Measurements from ENCODE around the gene NATD1.

DNA sequence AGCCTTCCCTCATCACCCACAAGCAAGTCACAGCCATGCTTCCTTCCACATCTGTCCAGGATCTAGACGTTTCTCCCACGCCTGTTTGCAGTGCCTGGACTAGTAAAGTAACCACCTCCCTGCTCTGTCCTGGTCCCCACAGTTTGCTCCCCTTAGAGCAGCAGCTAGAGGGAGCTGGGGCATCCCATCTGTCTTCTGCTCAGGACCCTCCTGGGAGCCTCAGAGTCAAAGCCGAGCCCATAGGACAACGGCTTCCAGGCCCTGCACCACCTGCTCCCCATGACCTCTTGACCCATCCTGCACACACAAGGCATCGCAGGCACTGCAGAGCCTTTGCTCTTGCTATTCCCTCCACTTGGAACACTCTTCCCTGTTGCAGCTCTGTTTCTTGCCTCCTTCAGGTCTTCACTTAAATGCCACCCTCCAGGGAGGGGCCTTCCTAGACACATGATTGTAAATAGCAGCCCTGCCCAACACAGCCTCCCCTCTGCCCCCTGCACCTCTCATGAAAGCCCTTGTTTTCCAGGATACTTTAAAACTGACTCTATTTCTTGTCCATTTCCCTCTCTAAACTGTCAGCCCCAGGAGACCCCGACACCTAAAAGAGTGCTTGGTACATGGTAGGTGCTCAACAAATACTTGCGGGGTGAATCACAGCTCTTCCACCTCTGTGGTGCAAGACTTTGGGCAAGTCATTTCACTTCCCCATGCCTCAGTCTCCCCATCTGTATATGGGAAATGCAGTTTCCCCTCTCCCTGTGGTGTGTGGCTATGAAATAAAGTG is 3.1 kb downstream of the NATD1 start:
- TF ChIP-seq, protein P1, sequence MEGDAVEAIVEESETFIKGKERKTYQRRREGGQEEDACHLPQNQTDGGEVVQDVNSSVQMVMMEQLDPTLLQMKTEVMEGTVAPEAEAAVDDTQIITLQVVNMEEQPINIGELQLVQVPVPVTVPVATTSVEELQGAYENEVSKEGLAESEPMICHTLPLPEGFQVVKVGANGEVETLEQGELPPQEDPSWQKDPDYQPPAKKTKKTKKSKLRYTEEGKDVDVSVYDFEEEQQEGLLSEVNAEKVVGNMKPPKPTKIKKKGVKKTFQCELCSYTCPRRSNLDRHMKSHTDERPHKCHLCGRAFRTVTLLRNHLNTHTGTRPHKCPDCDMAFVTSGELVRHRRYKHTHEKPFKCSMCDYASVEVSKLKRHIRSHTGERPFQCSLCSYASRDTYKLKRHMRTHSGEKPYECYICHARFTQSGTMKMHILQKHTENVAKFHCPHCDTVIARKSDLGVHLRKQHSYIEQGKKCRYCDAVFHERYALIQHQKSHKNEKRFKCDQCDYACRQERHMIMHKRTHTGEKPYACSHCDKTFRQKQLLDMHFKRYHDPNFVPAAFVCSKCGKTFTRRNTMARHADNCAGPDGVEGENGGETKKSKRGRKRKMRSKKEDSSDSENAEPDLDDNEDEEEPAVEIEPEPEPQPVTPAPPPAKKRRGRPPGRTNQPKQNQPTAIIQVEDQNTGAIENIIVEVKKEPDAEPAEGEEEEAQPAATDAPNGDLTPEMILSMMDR (IDR thresholded peaks at IDR 0.05 in 2 of 3, conservative IDR thresholded peaks at IDR 0.05 in 1 of 3; ENCODE audit: borderline replicate concordance in 1 of 3, insufficient read depth in 1 of 3, low read depth in 2 of 3, low read length in 2 of 3), result no peak
- no peak for TF ChIP-seq POLR2A (IDR thresholded peaks at IDR 0.05; ENCODE audit: borderline replicate concordance, extremely low read depth, insufficient read depth, insufficient read length)
- TF ChIP-seq, protein P2, sequence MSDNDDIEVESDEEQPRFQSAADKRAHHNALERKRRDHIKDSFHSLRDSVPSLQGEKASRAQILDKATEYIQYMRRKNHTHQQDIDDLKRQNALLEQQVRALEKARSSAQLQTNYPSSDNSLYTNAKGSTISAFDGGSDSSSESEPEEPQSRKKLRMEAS (IDR thresholded peaks at IDR 0.05), result no peak
